HT-29 (cell line): ENCODE data around the gene OR6C3. TPM values are rescaled to one million over a fixed set of nuclear protein-coding genes. Genes with fewer than 3 reads are reported as not detected.
"Not testable (repeated sequence)": the region's sequence is repeated elsewhere in the genome, so short reads cannot be mapped to it uniquely, and the experiment has no call there.

Experiments used
- DNase-seq: peaks from one replicate; pipeline ENCODE4 v3.0.0-alpha.2; 2015; ENCODE audit warnings: low spot score
- total RNA-seq: library from RNA; depleted of rRNA; stranded (reverse); fragments of >200 nt; shearing (Covaris generic); gene quantifications from 2 replicates; pipeline ENCODE4 v1.2.3, GENCODE V29; 2014; rRNA removed

Gene OR6C3
- total RNA-seq = not detected in 2 replicates

- no peak for DNase-seq
Observed at GRCh38 chr12:55330446-55330845, at the start of gene OR6C3. Gene OR6C3 (plus strand): TSS chr12:55330746. CDS start chr12:55331701, 955 bp downstream.

- DNase-seq = no peak
Observed at GRCh38 chr12:55280991-55281390, 49.6 kb upstream of the OR6C3 start.

GRCh38 chr12:55289999-55290398, 40.5 kb upstream of the OR6C3 start:
- DNase-seq = no peak

GRCh38 chr12:55296469-55296868, 34.1 kb upstream of the OR6C3 start, which contains the start of gene OR6C6:
Gene OR6C6 (minus strand): TSS chr12:55296569. CDS start chr12:55295232, 1,337 bp downstream.
- no peak for DNase-seq

GRCh38 chr12:55314043-55314442, 16.5 kb upstream of the OR6C3 start, which contains the start of gene OR6C1:
Gene OR6C1 (plus strand): TSS chr12:55314343. CDS start chr12:55320600, 6,257 bp downstream.
- DNase-seq = no peak

GRCh38 chr12:55320201-55320600, 10.3 kb upstream of the OR6C3 start:
- DNase-seq = no peak

- not testable (repeated sequence) for DNase-seq
Observed at GRCh38 chr12:55325801-55326200, 4.7 kb upstream of the OR6C3 start.

GRCh38 chr12:55336002-55336401, 5.5 kb downstream of the OR6C3 start:
- DNase-seq = no peak

GRCh38 chr12:55355338-55355737, 24.8 kb downstream of the OR6C3 start:
- not testable (repeated sequence) for DNase-seq

- DNase-seq = no peak
Observed at GRCh38 chr12:55362675-55363074, 32.1 kb downstream of the OR6C3 start, which contains the start of gene OR6C75. Gene OR6C75 (plus strand): TSS chr12:55362975. CDS start chr12:55365111, 2,136 bp downstream.

GRCh38 chr12:55365086-55365485, 34.5 kb downstream of the OR6C3 start:
- no peak for DNase-seq

GRCh38 chr12:55372521-55372920, 42.0 kb downstream of the OR6C3 start:
- DNase-seq = no peak

Other genes with a start within 250 kb of the OR6C3 start
- not detected in 2 replicates for gene OR9K2, start 204.3 kb upstream of the OR6C3 start, total RNA-seq
- gene OR10A7, start 109.7 kb upstream of the OR6C3 start, total RNA-seq = not detected in 2 replicates
- not detected in 2 replicates for gene OR6C74, start 86.1 kb upstream of the OR6C3 start, total RNA-seq
- not detected in 2 replicates for gene OR6C6, start 34.2 kb upstream of the OR6C3 start, total RNA-seq
- gene OR6C1, start 16.4 kb upstream of the OR6C3 start, total RNA-seq = not detected in 2 replicates
- gene OR6C75, start 32.2 kb downstream of the OR6C3 start, total RNA-seq = not detected in 2 replicates
- gene OR6C65, start 69.8 kb downstream of the OR6C3 start, total RNA-seq = not detected in 2 replicates
- gene OR6C76, start 95.5 kb downstream of the OR6C3 start, total RNA-seq = not detected in 2 replicates
- not detected in 2 replicates for gene OR6C2, start 113.3 kb downstream of the OR6C3 start, total RNA-seq
- gene OR6C70, start 139.4 kb downstream of the OR6C3 start, total RNA-seq = not detected in 2 replicates
- not detected in 2 replicates for gene OR6C68, start 161.6 kb downstream of the OR6C3 start, total RNA-seq
- not detected in 2 replicates for gene OR6C4, start 218.9 kb downstream of the OR6C3 start, total RNA-seq
- not detected in 2 replicates for gene OR2AP1, start 241.7 kb downstream of the OR6C3 start, total RNA-seq